GM12891 (cell line): Measurements from ENCODE around the gene GPR173.

Source experiments
- DNase-seq: peaks from one replicate; pipeline ENCODE4 v3.0.0; 2011; ENCODE audit warnings: low spot score; ENCODE audit not compliant: insufficient read length
- FAIRE-seq: peaks from 2 replicates; lab custom pipeline; 2011; peaks lifted over from hg19 to GRCh38; lab: Jason Lieb, UNC
- POLR2A ChIP-seq: IDR thresholded peaks from 2 replicates; pipeline ENCODE4 v1.6.1; 2011; ENCODE audit warnings: low read depth, low read length, control low read depth
- POU2F2 ChIP-seq: IDR thresholded peaks from 2 replicates; pipeline ENCODE4 v1.6.1; 2011; ENCODE audit warnings: low read depth, mild to moderate bottlenecking, control low read depth, low read length, moderate library complexity
- SPI1 ChIP-seq: IDR thresholded peaks from 2 replicates; pipeline ENCODE4 v1.6.1; 2011; ENCODE audit warnings: low read depth, low read length, control low read depth
- TAF1 ChIP-seq: IDR thresholded peaks from 2 replicates; pipeline ENCODE4 v1.6.1; 2011; ENCODE audit warnings: low read depth, low read length, control low read depth

GPR173 gene

DNA sequence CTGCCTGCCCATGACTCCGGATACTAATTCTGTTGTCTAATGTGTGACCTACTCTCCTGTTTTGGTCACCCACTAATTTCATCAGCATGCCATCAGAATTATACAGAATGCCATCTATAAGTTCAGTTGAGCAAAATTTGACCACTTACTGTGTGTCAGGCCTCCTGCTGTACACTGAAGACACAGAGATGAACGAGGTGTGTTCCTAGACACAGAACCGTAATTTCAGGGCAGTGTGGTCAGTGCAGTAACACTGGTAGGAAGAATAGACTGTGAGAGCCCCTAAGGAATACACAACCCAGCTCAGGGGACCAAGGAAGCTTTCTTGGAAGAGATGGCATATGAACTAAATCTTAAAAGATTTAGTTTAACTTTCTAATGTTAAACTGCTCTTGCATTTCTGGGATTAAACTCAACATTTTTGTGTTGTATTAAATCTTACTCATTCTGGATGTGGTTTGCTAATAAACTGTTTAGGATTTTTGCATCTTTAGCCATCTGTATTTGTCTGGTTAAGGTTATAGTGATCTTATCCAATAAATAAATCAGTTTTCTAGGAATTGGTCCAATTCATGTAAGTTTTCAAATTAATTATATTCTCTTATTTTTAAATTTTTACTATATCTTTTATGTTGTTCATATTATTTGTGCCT lies 79.6 kb downstream of the GPR173 start:
- FAIRE-seq (peak; percentile 48), DNase-seq (no peak)
- no peak for TF ChIP-seq POU2F2
- no peak for TF ChIP-seq TAF1
- TF ChIP-seq POLR2A = no peak
- TF ChIP-seq SPI1 = no peak
